ENCODE results near the gene CHST11.

Gene CHST11

GRCh38 chr12:104577581-104577981 is 120.8 kb downstream of the CHST11 start:
- Histone ChIP-seq H3K4me2 (peak overlapping the region in 9 of 11 experiments; percentile 48 to 77 (median 70); a peak in 16 of 22 replicates), H4K20me1 (peaks cover 23 to 78% (median 72%) of the 10 kb centered on the region in 11 experiments; a peak in 21 of 22 replicates)

GRCh38 chr12:104578453-104578852 is 121.7 kb downstream of the CHST11 start:
- no peak for TF ChIP-seq Cebpa-rat (IDR thresholded peaks at IDR 0.05)
- Histone ChIP-seq H3K4me3 (no peak overlapping the region), H3K4me1 (peaks cover 85 to 88% (median 87%) of the 10 kb centered on the region in 10 experiments), H3K36me3 (peaks cover 0 to 20% (median 10%) of the 10 kb centered on the region in 11 experiments; a peak in 11 of 22 replicates), H3K9ac (no peak overlapping the region), H3K4me2 (peak overlapping the region; percentile 48 to 83 (median 69); a peak in 21 of 22 replicates), H3K27ac (peak overlapping the region in 6 of 11 experiments; percentile 16 to 58 (median 36); a peak in 9 of 22 replicates), H3K27me3 (no peaks in the 10 kb centered on the region), H4K20me1 (peaks cover 32 to 86% (median 81%) of the 10 kb centered on the region in 11 experiments; a peak in 21 of 22 replicates), H3K9me3 (replicated peaks in 1 of 11) (peaks cover 0 to 4% (median 4%) of the 10 kb centered on the region in 11 experiments; a peak in 9 of 22 replicates)

More at GRCh38 chr12:104577581-104577981, 120.8 kb downstream of the CHST11 start:
- Histone ChIP-seq H3K9ac (no peak overlapping the region; a peak in 1 of 22 replicates), H3K4me1 (peaks cover 76 to 82% (median 79%) of the 10 kb centered on the region in 10 experiments), H3K9me3 (replicated peaks in 1 of 11) (peaks cover 0 to 6% (median 5%) of the 10 kb centered on the region in 11 experiments; a peak in 9 of 22 replicates), H3K4me3 (no peak overlapping the region), H3K36me3 (peaks cover 0 to 20% (median 11%) of the 10 kb centered on the region in 11 experiments; a peak in 11 of 22 replicates), H3K27me3 (no peaks in the 10 kb centered on the region), H3K27ac (peak overlapping the region in 4 of 11 experiments; percentile 7 to 28 (median 14); a peak in 4 of 22 replicates)
- TF ChIP-seq Cebpa-rat (IDR thresholded peaks at IDR 0.05) = no peak

GRCh38 chr12:104579718-104580495 is 123.2 kb downstream of the CHST11 start:
- Histone ChIP-seq H3K4me1 (peaks cover 85 to 94% (median 92%) of the 10 kb centered on the region in 10 experiments), H3K27ac (peak overlapping the region in 9 of 11 experiments; percentile 12 to 58 (median 32); a peak in 13 of 22 replicates), H3K27me3 (no peaks in the 10 kb centered on the region), H3K9me3 (replicated peaks in 1 of 11) (no peaks in the 10 kb centered on the region), H3K9ac (peak overlapping the region in 4 of 11 experiments; percentile 5 to 34 (median 18); a peak in 4 of 22 replicates), H3K36me3 (peaks cover 0 to 24% (median 8%) of the 10 kb centered on the region in 11 experiments; a peak in 12 of 22 replicates), H3K4me2 (peak overlapping the region; percentile 48 to 83 (median 69)), H4K20me1 (peaks cover 36 to 98% (median 92%) of the 10 kb centered on the region in 11 experiments; a peak in 21 of 22 replicates), H3K4me3 (no peak overlapping the region)
- TF ChIP-seq Cebpa-rat (IDR thresholded peaks at IDR 0.05) = no peak

- Histone ChIP-seq H3K27ac (peak overlapping the region in 4 of 11 experiments; percentile 1 to 56 (median 14); a peak in 2 of 22 replicates), H3K4me2 (peak overlapping the region; percentile 48 to 83 (median 69); a peak in 19 of 22 replicates), H3K4me1 (peaks cover 73 to 91% (median 86%) of the 10 kb centered on the region in 10 experiments)
These were observed 124.3 kb downstream of the CHST11 start for GRCh38 chr12:104581005-104581570.

GRCh38 chr12:104582739-104583138 is 126.0 kb downstream of the CHST11 start:
- H3K9ac ChIP-seq = no peak overlapping the region; a peak in 1 of 22 replicates
- H3K4me3 ChIP-seq = no peak overlapping the region
- H3K36me3 ChIP-seq = peaks cover 0 to 31% (median 15%) of the 10 kb centered on the region in 11 experiments; a peak in 12 of 22 replicates
- peak overlapping the region in 1 of 11 experiments; percentile 10; a peak in 1 of 22 replicates for H3K27ac ChIP-seq
- peaks cover 57 to 85% (median 77%) of the 10 kb centered on the region in 10 experiments for H3K4me1 ChIP-seq
- no peaks in the 10 kb centered on the region for H3K27me3 ChIP-seq
- peak overlapping the region; percentile 26 to 83 (median 63) for H3K4me2 ChIP-seq
- peaks cover 57 to 97% (median 93%) of the 10 kb centered on the region in 11 experiments; a peak in 21 of 22 replicates for H4K20me1 ChIP-seq
- no peak for TF ChIP-seq Cebpa-rat (IDR thresholded peaks at IDR 0.05)
- no peaks in the 10 kb centered on the region for H3K9me3 ChIP-seq (replicated peaks in 1 of 11)

More at GRCh38 chr12:104581005-104581570, 124.3 kb downstream of the CHST11 start:
- Histone ChIP-seq H3K9ac (no peak overlapping the region; a peak in 1 of 22 replicates), H3K4me3 (no peak overlapping the region), H4K20me1 (peaks cover 46 to 98% (median 92%) of the 10 kb centered on the region in 11 experiments; a peak in 21 of 22 replicates), H3K36me3 (peaks cover 0 to 29% (median 15%) of the 10 kb centered on the region in 11 experiments; a peak in 14 of 22 replicates), H3K27me3 (no peaks in the 10 kb centered on the region), H3K9me3 (replicated peaks in 1 of 11) (no peaks in the 10 kb centered on the region)
- no peak for TF ChIP-seq Cebpa-rat (IDR thresholded peaks at IDR 0.05)

GRCh38 chr12:104583301-104583700 is 126.6 kb downstream of the CHST11 start:
- TF ChIP-seq Cebpa-rat (IDR thresholded peaks at IDR 0.05) = no peak
- no peak overlapping the region; a peak in 1 of 22 replicates for H3K9ac ChIP-seq

GRCh38 chr12:104585448-104586055 is 128.8 kb downstream of the CHST11 start:
- Histone ChIP-seq H4K20me1 (peaks cover 45 to 93% (median 80%) of the 10 kb centered on the region in 11 experiments; a peak in 20 of 22 replicates), H3K36me3 (peaks cover 0 to 58% (median 27%) of the 10 kb centered on the region in 11 experiments; a peak in 19 of 22 replicates), H3K9me3 (replicated peaks in 1 of 11) (peaks cover 0 to 3% (median 0%) of the 10 kb centered on the region in 11 experiments; a peak in 1 of 22 replicates), H3K27me3 (no peaks in the 10 kb centered on the region), H3K4me1 (peaks cover 29 to 67% (median 54%) of the 10 kb centered on the region in 10 experiments), H3K9ac (no peak overlapping the region), H3K4me3 (no peak overlapping the region), H3K27ac (0 out of 22 replicates have a peak overlapping the region, but pooled peaks of 1 of the 11 experiments have one; percentile 9), H3K4me2 (peak overlapping the region in 6 of 11 experiments; percentile 6 to 28 (median 15); a peak in 5 of 22 replicates)
- no peak for TF ChIP-seq Cebpa-rat (IDR thresholded peaks at IDR 0.05)

More at GRCh38 chr12:104583301-104583700, 126.6 kb downstream of the CHST11 start:
- Histone ChIP-seq H3K4me3 (no peak overlapping the region), H3K9me3 (replicated peaks in 1 of 11) (no peaks in the 10 kb centered on the region), H3K36me3 (peaks cover 0 to 35% (median 15%) of the 10 kb centered on the region in 11 experiments; a peak in 16 of 22 replicates), H3K4me1 (peaks cover 51 to 86% (median 73%) of the 10 kb centered on the region in 10 experiments), H3K27me3 (no peaks in the 10 kb centered on the region), H3K4me2 (peak overlapping the region; percentile 26 to 83 (median 63); a peak in 21 of 22 replicates), H4K20me1 (peaks cover 52 to 96% (median 90%) of the 10 kb centered on the region in 11 experiments; a peak in 21 of 22 replicates), H3K27ac (peak overlapping the region in 1 of 11 experiments; percentile 10; a peak in 1 of 22 replicates)
